Pancreas (tissue), 10 donors: Measurements from ENCODE around the gene COA7. TPM values are rescaled to one million over a fixed set of nuclear protein-coding genes. Genes with fewer than 3 reads are reported as not detected.

Source experiments
- ATAC-seq, 4 donors: fragments of 200-7000 bp; cut with Tn5 transposase; one replicate each; pipeline versions ENCODE4 v1.8.0 to v1.9.1; 2020; ENCODE audit warnings: mild to moderate bottlenecking in 4 of 4, moderate library complexity in 4 of 4
- DNase-seq, 6 donors: peaks; one replicate each; pipeline ENCODE4 v3.0.0-alpha.2; 2020
- FAIRE-seq: peaks from 2 replicates; lab custom pipeline; 2012; peaks lifted over from hg19 to GRCh38; lab: Jason Lieb, UNC
- H3K27ac ChIP-seq, 4 donors: fragments of 200-600 bp; sonication (generic); 1 replicate in 3 of 4; 2 replicates in 1 of 4; pipeline versions ENCODE4 v1.5.0 to v1.8.0; 2020
- H3K27me3 ChIP-seq, 4 donors: fragments of 200-600 bp; one replicate each; pipeline ENCODE4 v1.8.0; 2021
- H3K36me3 ChIP-seq, 3 donors: fragments of 200-600 bp; sonication (generic) in 1 of 3; one replicate each; pipeline versions ENCODE4 v1.5.0 to v1.8.0; 2020 to 2021
- H3K4me1 ChIP-seq, 3 donors: fragments of 200-600 bp; one replicate each; pipeline ENCODE4 v1.8.0; 2021
- H3K4me3 ChIP-seq, 4 donors: fragments of 200-600 bp; sonication (generic) in 2 of 4; one replicate each; pipeline versions ENCODE4 v1.5.0 to v1.8.0; 2020 to 2021
- H3K9me3 ChIP-seq, 4 donors: fragments of 200-600 bp; one replicate each; pipeline ENCODE4 v1.8.0; 2021
- CTCF ChIP-seq, 4 donors: fragments of 200-600 bp; sonication (generic) in 3 of 4; IDR thresholded peaks; one replicate each; pipeline versions ENCODE4 v1.5.0 to v1.8.0; 2021; ENCODE audit warnings: antibody characterized with exemption in 4 of 4
- WGBS, 2 donors: extraction: QIAGEN DNeasy Blood & Tissue Kit; methylation state at CpG; one replicate each; pipeline ENCODE4 v1.1.7; 2013; 5-methylcytosine and 5-hydroxymethylcytosine counted together
- intact Hi-C, 3 donors: fragments of 100-400 bp; cut with DNase I; formaldehyde crosslinking; loops; one replicate each; pipeline versions ENCODE4 v1.11.1 to v1.14.2; 2022
- polyA plus RNA-seq, 2 donors: library from polyadenylated mRNA; stranded (reverse); fragments of 200-250 nt; gene quantifications; one replicate each; pipeline ENCODE4 v1.2.3, GENCODE V29; 2013
- total RNA-seq, 6 donors: library from RNA; stranded (reverse); fragmentation: NEBNext Ultra II Directional in 4 of 6; extraction: Animal tissue kit (Norgen Biotek cat#: 25700) in 4 of 6; gene quantifications; one replicate each; pipeline versions ENCODE4 v1.2.1 to v1.2.4, GENCODE V29; 2021 to 2023
- donor health status: healthy with polysubstance abuse.
- donor health status: DM: no; HTN: no; CAD: no; lungs with moderate emphysema.
- donor health status: DM: no; HTN: no; CAD: no.
- donor health status: control.
- donor health status: control.
- donor health status: Bipolar disorder and iron deficiency.
- donor health status: DM: yes; HTN: yes; CAD: no.
- donor health status: DM: no; HTN: no; CAD: no.
- donor health status: DM: no; HTN: no; CAD: no.
- donor health status: DM: yes; HTN: yes; CAD: no.

Gene COA7
- total and polyA plus RNA-seq, 8 donors: 2.1 to 18.6 (median 7.8) TPM

- FAIRE-seq: no peak
- no peaks in the 10 kb centered on the region for H3K9me3 ChIP-seq
- no peaks in the 10 kb centered on the region for H3K36me3 ChIP-seq
- no peak overlapping the region for H3K4me3 ChIP-seq
- DNase-seq: no peak
- TF ChIP-seq CTCF (IDR thresholded peaks at IDR 0.05): no peak
- H3K27me3 ChIP-seq: no peaks in the 10 kb centered on the region
- H3K4me1 ChIP-seq: no peaks in the 10 kb centered on the region
- ATAC-seq: no peak
- 85 to 89% methylated on average over 5 of the region's 5 CpGs for whole genome bisulfite sequencing, 2 donors
- intact Hi-C loops: no loop called here
- no peak overlapping the region for H3K27ac ChIP-seq
Measured at GRCh38 chr1:52679498-52679897, 18.6 kb downstream of the COA7 start.

- FAIRE-seq (no peak), ATAC-seq (no peak), DNase-seq (no peak)
- no peaks in the 10 kb centered on the region for H3K27me3 ChIP-seq
- H3K4me1 ChIP-seq: no peaks in the 10 kb centered on the region
- TF ChIP-seq CTCF (IDR thresholded peaks at IDR 0.05): no peak
- H3K4me3 ChIP-seq: no peak overlapping the region
- no peaks in the 10 kb centered on the region for H3K9me3 ChIP-seq
- no peak overlapping the region for H3K27ac ChIP-seq
- intact Hi-C loops: no loop called here
- no peaks in the 10 kb centered on the region for H3K36me3 ChIP-seq
- 93 to 100% methylated on average over 1 of the region's 1 CpG for WGBS, 2 donors
Measured at GRCh38 chr1:52679048-52679447, 19.1 kb downstream of the COA7 start.

GRCh38 chr1:52677076-52677806, 20.9 kb downstream of the COA7 start:
- Histone ChIP-seq H3K9me3 (no peaks in the 10 kb centered on the region), H3K4me1 (no peaks in the 10 kb centered on the region), H3K27me3 (no peaks in the 10 kb centered on the region), H3K27ac (no peak overlapping the region), H3K4me3 (no peak overlapping the region), H3K36me3 (no peaks in the 10 kb centered on the region)
- no peak for TF ChIP-seq CTCF (IDR thresholded peaks at IDR 0.05)
- ATAC-seq: peak; percentile 43 to 82 (median 78)
- FAIRE-seq: no peak
- intact Hi-C loops: no loop called here
- no peak for DNase-seq
- WGBS, 2 donors: 50 to 53% methylated on average over 6 of the region's 6 CpGs

- Histone ChIP-seq H3K9me3 (no peaks in the 10 kb centered on the region), H3K4me1 (no peaks in the 10 kb centered on the region), H3K36me3 (no peaks in the 10 kb centered on the region), H3K27me3 (no peaks in the 10 kb centered on the region), H3K27ac (no peak overlapping the region), H3K4me3 (no peak overlapping the region)
- 85 to 88% methylated on average over 8 of the region's 8 CpGs for WGBS, 2 donors
- ATAC-seq: peak in 3 of 4 donors; percentile 17 to 90 (median 73)
- intact Hi-C loops: no loop called here
- peak in 1 of 6 donors; percentile 48 for DNase-seq
- FAIRE-seq: no peak
- no peak for TF ChIP-seq CTCF (IDR thresholded peaks at IDR 0.05)
Measured at GRCh38 chr1:52676249-52676903, 21.8 kb downstream of the COA7 start.
